Urothelium cell line (cell line): Measurements from ENCODE around the gene PPCDC.

Source experiments
- DNase-seq: peaks from one replicate; pipeline ENCODE4 v3.0.0; 2011; ENCODE audit warnings: low spot score, mixed read lengths
- FAIRE-seq: peaks from 2 replicates; lab custom pipeline; 2011; peaks lifted over from hg19 to GRCh38; lab: Jason Lieb, UNC

Gene PPCDC

GRCh38 chr15:75008629-75009326 is 14.6 kb upstream of the PPCDC start:
- DNase-seq (no peak), FAIRE-seq (no peak)

GRCh38 chr15:75016431-75016830 is 7.0 kb upstream of the PPCDC start:
- no peak for FAIRE-seq
- DNase-seq, result no peak

GRCh38 chr15:75019916-75020315 is 3.5 kb upstream of the PPCDC start:
- no peak for FAIRE-seq

GRCh38 chr15:75021341-75021740 is 2.0 kb upstream of the PPCDC start:
- DNase-seq (no peak), FAIRE-seq (no peak)

More at GRCh38 chr15:75019916-75020315, 3.5 kb upstream of the PPCDC start:
- no peak for DNase-seq

GRCh38 chr15:75022783-75023180 is 608 bp upstream of the PPCDC start:
- DNase-seq (no peak), FAIRE-seq (no peak)

- FAIRE-seq (no peak), DNase-seq (peak; percentile 39)
Observed at GRCh38 chr15:75023872-75024636, 664 bp downstream of the PPCDC start.

GRCh38 chr15:75025107-75025506 is 1.7 kb downstream of the PPCDC start:
- FAIRE-seq, result no peak
- no peak for DNase-seq

- FAIRE-seq (no peak), DNase-seq (no peak)
Observed at GRCh38 chr15:75025548-75026260, 2.3 kb downstream of the PPCDC start.

- DNase-seq (no peak), FAIRE-seq (no peak)
Observed at GRCh38 chr15:75027551-75027950, 4.2 kb downstream of the PPCDC start.

GRCh38 chr15:75028991-75029377 is 5.6 kb downstream of the PPCDC start:
- no peak for FAIRE-seq
- DNase-seq, result no peak

GRCh38 chr15:75029378-75030022 is 6.1 kb downstream of the PPCDC start:
- DNase-seq (peak; percentile 72), FAIRE-seq (no peak)

- no peak for DNase-seq
Observed at GRCh38 chr15:75030023-75030413, 6.6 kb downstream of the PPCDC start.

GRCh38 chr15:75030424-75030823 is 7.0 kb downstream of the PPCDC start:
- DNase-seq (no peak), FAIRE-seq (no peak)

More at GRCh38 chr15:75030023-75030413, 6.6 kb downstream of the PPCDC start:
- FAIRE-seq, result no peak

GRCh38 chr15:75031848-75032247 is 8.5 kb downstream of the PPCDC start:
- DNase-seq, result no peak

GRCh38 chr15:75032395-75032794 is 9.0 kb downstream of the PPCDC start:
- FAIRE-seq (no peak), DNase-seq (no peak)

More at GRCh38 chr15:75031848-75032247, 8.5 kb downstream of the PPCDC start:
- no peak for FAIRE-seq

- no peak for DNase-seq
- no peak for FAIRE-seq
Observed at GRCh38 chr15:75033809-75034208, 10.4 kb downstream of the PPCDC start.

GRCh38 chr15:75034615-75035014 is 11.2 kb downstream of the PPCDC start:
- DNase-seq (no peak), FAIRE-seq (no peak)

- DNase-seq (peak; percentile 27), FAIRE-seq (no peak)
Observed at GRCh38 chr15:75036212-75036616, 12.8 kb downstream of the PPCDC start.

GRCh38 chr15:75037685-75038084 is 14.3 kb downstream of the PPCDC start:
- FAIRE-seq, result no peak
- no peak for DNase-seq

GRCh38 chr15:75038231-75038630 is 14.8 kb downstream of the PPCDC start:
- no peak for FAIRE-seq
- DNase-seq, result no peak
